GM18519 (cell line): ENCODE data around the gene NIBAN1.

Source experiments
- ATAC-seq: cut with Tn5 transposase; IDR thresholded peaks from one replicate; pipeline ENCODE4 v1.9.1; 2021; ENCODE audit warnings: mild to moderate bottlenecking, moderate library complexity; ENCODE audit not compliant: unreplicated experiment, low FRiP score

NIBAN1 gene

DNA sequence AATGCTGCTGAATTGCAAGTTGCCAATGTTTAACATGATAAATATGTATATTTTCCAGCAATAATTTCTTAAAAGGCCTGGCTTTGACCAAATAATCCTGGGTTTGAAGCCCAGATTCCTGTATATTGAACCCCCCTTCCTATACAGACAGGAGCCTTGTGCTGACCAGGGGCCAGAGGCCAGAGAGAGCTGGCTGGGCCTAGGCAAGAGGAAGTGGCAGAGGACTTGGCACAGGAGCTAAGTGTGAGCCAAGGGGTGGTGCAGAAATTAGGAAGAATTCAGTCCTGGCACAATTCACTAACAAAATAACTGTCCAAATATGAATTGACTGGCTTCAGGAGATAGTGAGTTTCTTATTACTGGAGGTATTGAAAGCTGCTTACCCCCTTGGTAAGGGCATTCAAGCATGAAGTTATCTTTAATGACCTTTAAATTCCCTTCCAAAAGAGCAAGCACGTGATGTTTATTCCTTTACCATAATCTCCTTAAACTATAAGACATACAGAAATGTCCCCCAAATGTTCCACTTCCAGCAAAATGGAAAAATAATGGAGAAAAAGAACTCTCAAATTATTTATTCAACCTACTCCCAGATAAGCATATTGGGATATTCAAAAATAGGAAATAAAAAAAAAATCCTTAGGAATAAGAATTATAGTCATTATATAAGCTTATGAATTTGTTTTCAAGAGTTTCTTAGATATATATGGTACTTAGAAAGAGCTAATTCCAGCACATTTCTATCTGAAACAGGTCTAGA is 26.6 kb downstream of the NIBAN1 start:
- ATAC-seq, result no peak

GRCh38 chr1:184945678-184946412 is 28.5 kb downstream of the NIBAN1 start:
- ATAC-seq, result peak; percentile 45

DNA sequence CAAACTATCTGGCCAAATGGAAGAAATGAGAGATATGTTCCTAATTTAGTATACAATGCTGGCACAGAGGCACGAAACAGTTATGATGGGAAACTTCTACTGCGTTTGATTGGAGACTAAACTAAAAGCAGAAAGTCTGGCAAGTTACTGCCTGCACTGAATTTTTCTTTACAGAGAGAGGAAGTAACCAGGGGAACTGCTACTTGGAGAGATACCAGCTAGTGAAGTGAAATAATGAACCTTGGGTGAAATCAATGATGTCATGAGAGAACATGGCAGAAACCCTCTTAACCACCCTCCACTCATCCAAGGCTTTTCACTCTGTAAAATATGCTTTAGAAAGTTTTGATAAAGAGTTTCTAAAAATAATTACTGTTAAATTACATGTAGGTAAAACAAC is 29.3 kb downstream of the NIBAN1 start:
- ATAC-seq, result peak; percentile 66

- no peak for ATAC-seq
Measured at GRCh38 chr1:184943998-184944397, 30.3 kb downstream of the NIBAN1 start.

DNA sequence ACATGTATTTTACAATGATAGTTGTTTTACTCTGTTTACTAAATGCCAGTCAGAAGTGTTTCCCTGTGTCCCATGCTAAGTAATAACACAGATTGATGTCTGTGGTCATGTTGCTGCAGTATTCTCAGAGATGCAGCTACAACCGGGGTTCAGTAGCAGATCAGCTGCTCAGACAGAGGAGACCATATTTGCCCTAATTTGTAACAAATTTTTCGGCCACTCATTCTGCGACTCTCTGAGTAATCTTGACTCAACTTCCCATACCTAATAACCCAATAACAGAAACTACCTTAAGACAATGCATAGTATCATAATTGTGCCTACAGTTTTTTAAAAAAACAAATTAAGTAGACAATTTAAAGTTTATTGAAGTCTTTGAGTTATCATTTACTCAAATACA is 32.6 kb downstream of the NIBAN1 start:
- ATAC-seq, result no peak

- no peak for ATAC-seq
Measured at GRCh38 chr1:184941410-184941733, 32.9 kb downstream of the NIBAN1 start.

GRCh38 chr1:184940694-184941409 is 33.5 kb downstream of the NIBAN1 start:
- ATAC-seq, result no peak

- ATAC-seq, result no peak
Measured at GRCh38 chr1:184940226-184940625, 34.1 kb downstream of the NIBAN1 start.

DNA sequence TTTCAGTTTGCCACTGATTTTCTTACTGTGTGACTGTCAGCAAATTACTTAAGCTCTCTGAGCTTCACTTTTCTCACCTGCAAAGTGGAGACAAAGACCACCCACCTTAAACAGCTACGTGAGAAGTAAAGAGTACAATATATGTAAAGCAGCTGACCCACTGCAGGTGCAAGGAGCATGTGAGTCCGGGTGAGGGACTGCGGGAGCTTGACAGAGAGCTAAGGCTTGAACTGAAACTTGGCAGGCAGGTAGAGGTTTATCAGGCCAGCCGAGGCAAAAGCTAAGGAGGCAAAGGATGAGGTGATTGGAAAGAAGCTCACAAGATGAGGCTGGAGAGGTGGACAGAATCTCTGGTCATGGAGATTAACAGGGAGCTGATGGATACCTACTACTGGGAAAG is 36.6 kb downstream of the NIBAN1 start:
- no peak for ATAC-seq

- ATAC-seq, result no peak
Measured at GRCh38 chr1:184935920-184936798, 38.1 kb downstream of the NIBAN1 start.

GRCh38 chr1:184933944-184934343 is 40.4 kb downstream of the NIBAN1 start:
- ATAC-seq, result no peak

DNA sequence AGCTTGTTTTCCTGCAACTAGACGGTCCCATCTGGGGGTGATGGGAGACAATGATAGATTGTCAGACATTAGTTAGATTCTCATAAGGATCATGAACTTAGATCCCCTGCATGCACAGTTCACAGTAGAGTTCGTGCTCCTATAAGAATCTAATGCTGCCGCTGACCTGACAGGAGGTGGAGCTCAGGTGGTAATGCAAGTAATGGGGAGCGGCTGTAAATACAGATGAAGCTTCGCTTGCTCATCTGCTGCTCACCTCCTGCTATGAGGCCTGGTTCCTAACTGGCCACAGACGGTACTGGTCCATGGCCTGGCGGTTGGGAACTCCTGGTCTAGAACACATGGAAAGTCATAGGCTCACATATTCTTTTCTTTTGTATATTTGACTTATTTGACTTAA is 42.0 kb downstream of the NIBAN1 start:
- no peak for ATAC-seq

DNA sequence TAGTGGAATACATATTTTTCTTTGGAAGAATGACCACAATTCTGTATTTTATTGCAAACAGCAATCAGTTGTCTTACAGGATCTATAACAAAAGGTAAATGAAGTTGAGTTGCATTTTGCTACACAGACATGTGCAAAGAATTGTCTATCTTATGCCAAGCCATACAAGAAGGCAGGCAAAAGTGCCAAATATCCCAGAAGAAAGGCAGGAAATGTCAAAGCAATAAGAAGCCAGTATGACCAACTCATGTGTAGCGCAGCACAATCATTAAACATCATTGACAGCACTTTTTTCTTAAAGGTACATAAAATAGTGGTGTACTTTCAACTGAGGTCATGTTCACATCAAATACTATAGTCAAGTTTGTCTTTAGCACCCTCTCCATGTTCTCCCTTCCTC is 42.7 kb downstream of the NIBAN1 start:
- no peak for ATAC-seq

GRCh38 chr1:184930645-184931044 is 43.7 kb downstream of the NIBAN1 start:
- ATAC-seq, result no peak

DNA sequence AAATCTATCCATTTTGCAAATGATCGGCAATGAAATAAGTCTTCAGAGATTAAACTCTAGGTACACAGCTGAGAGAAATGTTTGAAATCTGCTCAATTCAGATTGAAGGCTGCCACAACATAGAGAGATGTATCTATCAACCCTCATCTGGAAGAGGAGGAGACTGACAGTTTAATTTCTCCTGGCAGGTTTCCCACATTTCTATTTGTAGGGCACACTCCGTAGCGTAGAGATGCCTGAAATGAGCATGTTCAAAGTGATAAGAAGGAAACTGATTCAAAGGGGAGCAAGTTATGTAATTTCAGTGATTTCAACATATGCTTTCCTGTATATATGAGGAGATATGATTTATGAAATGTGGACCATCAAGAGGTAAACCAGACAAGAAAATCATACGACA is 44.1 kb downstream of the NIBAN1 start:
- no peak for ATAC-seq

DNA sequence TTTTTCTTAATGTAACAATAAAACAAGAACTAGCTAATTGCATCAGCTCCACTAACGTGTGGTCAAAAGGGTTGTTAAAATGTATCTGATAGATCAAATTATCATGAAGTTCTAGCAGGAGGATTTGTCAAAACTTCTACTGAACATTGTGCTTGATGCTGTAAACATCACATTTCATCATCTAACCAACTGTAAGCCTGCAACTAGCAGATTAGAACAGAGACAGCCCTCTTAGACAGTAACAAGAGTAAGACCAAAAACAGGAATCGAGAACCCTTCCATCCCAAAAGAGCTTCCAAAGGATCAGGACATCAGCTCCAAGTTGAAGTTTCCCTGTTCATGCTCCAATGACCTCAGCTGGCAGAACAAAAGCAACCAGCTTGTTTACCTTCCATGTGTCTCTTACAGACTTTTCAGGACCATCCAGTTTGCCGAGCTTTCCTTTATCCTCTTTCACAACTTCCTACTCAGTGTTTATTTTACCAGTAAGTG is 44.6 kb downstream of the NIBAN1 start:
- no peak for ATAC-seq

GRCh38 chr1:184928394-184928793 is 45.9 kb downstream of the NIBAN1 start:
- no peak for ATAC-seq
